WTC11 (cell line): ENCODE results near the gene AGAP1. TPM values are rescaled to one million over a fixed set of nuclear protein-coding genes. Genes with fewer than 3 reads are reported as not detected.

ENCODE experiments used
- ATAC-seq: fragments of 200-7000 bp; cut with Tn5 transposase; 2 replicates; pipeline ENCODE4 v1.10.0; 2021; ENCODE audit warnings: mild to moderate bottlenecking, moderate library complexity
- CTCF ChIA-PET: fragments of 300-600 bp; sonication (Branson Sonifier 250); formaldehyde crosslinking; loops from one replicate; lab custom pipeline; 2021; ENCODE audit warnings: antibody characterized with exemption; lab: Charles Lee
- POLR2A ChIA-PET: fragments of 350-600 bp; sonication (Branson Sonifier 250); formaldehyde crosslinking; loops from one replicate; lab custom pipeline; 2021; ENCODE audit warnings: antibody characterized with exemption; lab: Charles Lee
- DNase-seq: peaks from one replicate; pipeline ENCODE4 v3.0.0; 2021; ENCODE audit warnings: low spot score
- H3K27ac Mint-ChIP-seq: 2 replicates; pipeline ENCODE4 v1.8.0; 2021; ENCODE audit warnings: mixed read lengths
- H3K27me3 Mint-ChIP-seq: 2 replicates; pipeline ENCODE4 v1.8.0; 2021; ENCODE audit warnings: low read depth, mild to moderate bottlenecking, moderate library complexity, mixed read lengths
- H3K36me3 Mint-ChIP-seq: 2 replicates; pipeline ENCODE4 v1.8.0; 2021; ENCODE audit warnings: mixed read lengths
- H3K4me1 Mint-ChIP-seq: 2 replicates; pipeline ENCODE4 v1.8.0; 2022; ENCODE audit warnings: mixed read lengths
- H3K4me3 Mint-ChIP-seq: 2 replicates; pipeline ENCODE4 v1.8.0; 2021; ENCODE audit warnings: mild to moderate bottlenecking, moderate library complexity, mixed read lengths
- H3K9me3 Mint-ChIP-seq: 2 replicates; pipeline ENCODE4 v1.8.0; 2021; ENCODE audit warnings: mixed read lengths
- ARID4B ChIP-seq: sonication (generic); formaldehyde crosslinking; IDR thresholded peaks from 2 replicates; pipeline ENCODE4 v1.8.0; 2023; ENCODE audit warnings: missing genetic modification reagents, mild to moderate bottlenecking, borderline replicate concordance
- E2F5 ChIP-seq: sonication (generic); formaldehyde crosslinking; IDR thresholded peaks from 2 replicates; pipeline ENCODE4 v1.8.1; 2022; ENCODE audit warnings: mild to moderate bottlenecking, moderate library complexity, missing genetic modification reagents
- FOXJ3 ChIP-seq: sonication (generic); formaldehyde crosslinking; IDR thresholded peaks from 2 replicates; pipeline ENCODE4 v1.9.0; 2021; ENCODE audit warnings: missing genetic modification reagents, mild to moderate bottlenecking, borderline replicate concordance
- GRHL2 ChIP-seq: fragments of 250-450 bp; sonication (Bioruptor Pico); IDR thresholded peaks from 2 replicates; pipeline ENCODE4 v1.8.0; 2022; ENCODE audit warnings: mild to moderate bottlenecking, moderate library complexity; ENCODE audit not compliant: insufficient replicate concordance, severe bottlenecking
- GTF2I ChIP-seq: fragments of 250-450 bp; sonication (Bioruptor Pico); conservative IDR thresholded peaks from 2 replicates; pipeline ENCODE4 v1.4.0; 2021; ENCODE audit warnings: mild to moderate bottlenecking
- IRF1 ChIP-seq: sonication (generic); formaldehyde crosslinking; IDR thresholded peaks from 2 replicates; pipeline ENCODE4 v1.8.0; 2023; ENCODE audit warnings: missing genetic modification reagents
- NFYB ChIP-seq: sonication (generic); formaldehyde crosslinking; conservative IDR thresholded peaks from 2 replicates; pipeline ENCODE4 v1.8.0; 2022; ENCODE audit warnings: low read depth, missing genetic modification reagents
- NR1H2 ChIP-seq: sonication (generic); formaldehyde crosslinking; IDR thresholded peaks from 2 replicates; pipeline ENCODE4 v1.9.0; 2021; ENCODE audit warnings: mild to moderate bottlenecking, moderate library complexity, missing genetic modification reagents
- SMAD4 ChIP-seq: sonication (generic); formaldehyde crosslinking; IDR thresholded peaks from 2 replicates; pipeline ENCODE4 v1.8.0; 2022; ENCODE audit warnings: mild to moderate bottlenecking, missing genetic modification reagents
- SP1 ChIP-seq: sonication (generic); formaldehyde crosslinking; conservative IDR thresholded peaks from 2 replicates; pipeline ENCODE4 v1.8.1; 2022; ENCODE audit warnings: missing genetic modification reagents
- ZNF416 ChIP-seq: fragments of 250-450 bp; sonication (Bioruptor Pico); IDR thresholded peaks from 2 replicates; pipeline ENCODE4 v1.9.0; 2021; ENCODE audit warnings: mild to moderate bottlenecking, inconsistent platforms
- ZNF532 ChIP-seq: fragments of 250-450 bp; sonication (Bioruptor Pico); IDR thresholded peaks from 2 replicates; pipeline ENCODE4 v1.9.0; 2021; ENCODE audit warnings: mild to moderate bottlenecking, borderline replicate concordance
- total RNA-seq: library from RNA; stranded (reverse); gene quantifications from 3 replicates; pipeline ENCODE4 v1.2.3, GENCODE V29; 2021

The AGAP1 gene
- total RNA-seq, 1 experiment from 2014 or later, result 49.3 TPM

- TF ChIP-seq ZNF532 (CRISPR knock-in tag) (no peak), SP1 (no peak), FOXJ3 (CRISPR knock-in tag) (no peak), ARID4B (CRISPR knock-in tag) (no peak), NR1H2 (CRISPR knock-in tag) (no peak), SMAD4 (no peak), GTF2I (CRISPR knock-in tag) (no peak), IRF1 (CRISPR knock-in tag) (no peak)
Measured at GRCh38 chr2:235956281-235956970, 462.6 kb downstream of the AGAP1 start (continued).

- TF ChIP-seq ZNF416 (CRISPR knock-in tag), result no peak
- no peak for TF ChIP-seq E2F5 (CRISPR knock-in tag)
- TF ChIP-seq NFYB (CRISPR knock-in tag), result no peak
- Mint-ChIP-seq H3K4me1 (peaks cover 14% of the 10 kb centered on the region), H3K27ac (no peak overlapping the region), H3K9me3 (no peaks in the 10 kb centered on the region), H3K4me3 (no peak overlapping the region), H3K36me3 (no peaks in the 10 kb centered on the region), H3K27me3 (no peaks in the 10 kb centered on the region)
- no peak for DNase-seq
- ChIA-PET CTCF (interaction anchor here (1.0 to 1.4 kb wide), 2 partner anchors 11 to 21 kb away, joined by 3 to 7 read pairs; no protein-coding TSS in a partner anchor), POLR2A (no interaction called here)
- no peak for ATAC-seq
Measured at GRCh38 chr2:235957251-235957650, 463.4 kb downstream of the AGAP1 start.

GRCh38 chr2:235958221-235958930, 464.5 kb downstream of the AGAP1 start:
- POLR2A ChIA-PET, result no interaction called here
- Mint-ChIP-seq H3K9me3 (no peaks in the 10 kb centered on the region), H3K27me3 (no peaks in the 10 kb centered on the region), H3K4me3 (no peak overlapping the region)
- no peak for TF ChIP-seq GRHL2 (CRISPR knock-in tag)
- TF ChIP-seq, all 79 proteins: peak for 0
- Mint-ChIP-seq H3K27ac (no peak overlapping the region), H3K4me1 (peaks cover 6% of the 10 kb centered on the region), H3K36me3 (no peaks in the 10 kb centered on the region)
- CTCF ChIA-PET, result interaction anchor here (1.0 to 1.5 kb wide), 2 partner anchors 179 to 192 kb away, joined by 3 to 5 read pairs; no protein-coding TSS in a partner anchor
- ATAC-seq (no peak), DNase-seq (no peak)
